GM18907 (cell line): Measurements from ENCODE around the gene PLEKHD1.
A peak's percentile ranks its signal among the peaks of the same experiment; 100 is the strongest.
"Not testable (repeated sequence)": the region's sequence is repeated elsewhere in the genome, so short reads cannot be mapped to it uniquely, and the experiment has no call there.

Experiments used
- ATAC-seq: cut with Tn5 transposase; IDR thresholded peaks from one replicate; pipeline ENCODE4 v1.9.1; 2021; ENCODE audit warnings: mild to moderate bottlenecking, moderate library complexity; ENCODE audit not compliant: unreplicated experiment

The PLEKHD1 gene

DNA sequence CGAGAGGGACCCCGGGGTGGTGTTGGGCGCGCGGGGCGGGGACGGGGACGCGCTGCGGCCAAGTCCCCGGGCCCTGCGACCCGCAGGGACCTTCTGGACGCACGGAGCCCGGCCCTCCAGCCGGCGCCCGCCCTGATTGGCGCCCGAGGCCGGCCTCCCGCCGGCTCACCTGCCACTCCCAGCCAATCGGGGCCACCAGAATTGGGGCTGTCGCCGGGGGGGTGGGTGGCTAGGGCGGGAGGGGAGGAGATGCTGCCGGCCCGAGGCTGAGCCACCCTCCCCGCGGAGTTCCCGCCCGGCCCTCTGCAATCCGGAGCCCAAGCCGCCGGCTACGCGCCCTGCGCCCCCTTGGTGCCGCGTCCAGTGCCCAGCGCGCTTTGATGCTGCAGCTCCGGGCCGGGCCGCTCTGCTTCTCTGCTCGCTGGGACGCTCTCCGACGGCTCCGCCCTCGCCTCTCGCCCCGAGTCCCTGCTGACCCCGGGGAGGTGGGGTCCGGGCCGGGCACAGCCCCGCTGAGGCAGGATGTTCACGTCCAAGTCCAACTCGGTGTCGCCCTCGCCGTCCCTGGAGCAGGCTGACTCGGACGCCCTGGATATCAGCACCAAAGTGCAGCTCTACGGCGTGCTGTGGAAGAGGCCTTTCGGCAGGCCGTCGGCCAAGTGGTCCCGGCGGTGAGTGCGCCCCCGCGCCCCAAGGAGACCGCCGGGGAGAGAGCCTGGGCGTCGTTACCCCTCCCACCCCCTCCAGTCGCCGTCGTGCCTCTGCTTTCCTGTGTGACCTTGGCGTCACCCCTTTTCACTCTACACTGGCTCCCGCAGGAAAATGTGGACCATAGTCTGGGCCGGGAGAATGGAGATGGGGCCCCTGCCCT, at the start of gene PLEKHD1:
Gene PLEKHD1 (plus strand): TSS at position 285 of the 871 bp plus-strand sequence. CDS start 238 bp downstream, at position 523.
- ATAC-seq = no peak

DNA sequence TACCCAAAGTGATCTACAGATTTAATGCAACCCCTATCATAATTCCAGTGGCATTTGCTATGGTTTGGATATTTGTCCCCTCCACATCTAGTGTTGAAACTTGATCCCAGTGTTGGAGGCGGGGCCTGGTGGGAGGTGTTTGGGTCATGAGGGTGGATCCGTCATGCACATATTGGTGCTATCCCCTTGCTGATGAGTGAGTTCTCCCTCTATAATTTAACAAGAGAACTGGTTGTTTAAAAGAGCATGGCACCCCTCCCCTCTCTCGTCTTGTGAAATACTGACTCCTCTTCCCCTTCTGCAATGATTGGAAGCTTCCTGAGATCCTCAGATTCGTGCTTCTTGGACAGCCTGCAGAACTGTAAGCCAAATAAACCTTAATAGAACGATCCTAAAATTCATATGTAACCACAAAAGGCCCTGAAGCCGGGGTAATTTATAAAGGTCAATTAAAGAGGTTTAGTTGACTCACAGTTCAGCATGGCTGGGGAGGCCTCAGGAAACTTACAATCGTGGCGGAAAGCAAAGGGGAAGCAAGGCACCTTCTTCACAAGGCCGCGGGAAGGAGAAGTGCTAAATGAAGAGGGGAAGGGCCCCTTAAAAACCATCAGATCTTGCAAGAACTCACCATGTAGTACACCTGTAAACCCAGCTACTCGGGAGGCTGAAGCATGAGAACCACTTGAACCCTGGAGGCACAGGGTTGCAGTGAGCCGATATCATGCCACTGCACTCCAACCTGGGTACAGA, 44.8 kb upstream of the PLEKHD1 start:
- no peak for ATAC-seq

DNA sequence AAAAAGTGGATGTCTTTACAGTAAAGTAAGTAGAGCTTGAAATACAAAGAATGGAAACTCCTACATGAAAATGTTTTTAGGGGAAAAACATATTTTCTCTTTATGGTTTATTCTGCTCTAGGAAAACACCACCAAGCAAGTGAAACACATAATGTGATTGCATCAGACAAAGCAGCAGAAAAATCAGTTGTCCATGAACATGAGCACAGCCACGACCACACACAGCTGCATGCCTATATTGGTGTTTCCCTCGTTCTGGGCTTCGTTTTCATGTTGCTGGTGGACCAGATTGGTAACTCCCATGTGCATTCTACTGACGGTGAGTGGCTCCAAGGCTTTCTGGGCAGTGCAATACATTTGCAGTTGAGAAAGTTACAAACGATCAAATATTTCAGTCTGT, 42.6 kb upstream of the PLEKHD1 start:
- ATAC-seq = peak; percentile 84

DNA sequence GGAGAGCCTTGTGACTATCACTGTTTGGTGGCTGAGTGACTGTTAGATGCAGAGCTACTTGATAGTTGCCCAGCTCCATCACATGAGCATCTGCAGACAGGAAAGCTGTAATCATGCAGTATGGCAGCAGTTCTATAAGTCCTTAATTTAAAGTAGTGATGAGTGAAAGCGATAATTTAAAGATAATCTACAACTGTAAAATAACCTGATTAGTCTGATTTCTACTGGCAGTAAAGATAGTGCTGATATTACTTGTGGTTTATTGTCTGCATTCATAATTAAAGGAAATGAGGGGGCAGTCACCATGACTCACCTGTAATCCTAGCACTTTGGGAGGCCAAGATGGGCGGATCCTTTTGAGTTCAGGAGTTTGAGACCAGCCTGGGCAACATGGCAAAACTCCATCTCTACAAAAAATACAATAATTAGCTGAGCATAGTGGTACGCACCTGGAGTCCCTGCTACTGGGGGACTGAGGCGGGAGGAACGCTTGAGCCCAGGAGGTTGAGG, 41.2 kb upstream of the PLEKHD1 start:
- ATAC-seq = no peak

DNA sequence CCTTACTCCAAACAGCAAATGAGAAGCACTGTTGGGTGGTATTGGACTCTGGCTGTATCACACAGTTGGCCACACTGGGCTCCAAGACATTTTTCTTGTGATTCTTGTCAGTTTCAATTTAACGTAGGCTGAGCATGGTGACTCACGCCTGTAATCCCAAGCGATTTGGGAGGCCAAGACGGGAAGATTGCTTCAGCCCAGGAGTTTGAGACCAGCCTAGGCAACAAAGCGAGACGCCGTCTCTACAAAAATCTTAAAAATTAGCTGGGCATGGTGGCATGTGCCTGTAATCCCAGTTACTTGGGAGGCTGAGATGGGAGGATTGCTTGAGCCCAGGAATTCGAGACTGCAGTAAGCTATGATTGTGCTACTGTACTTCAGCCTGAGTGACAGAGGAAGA, 35.3 kb upstream of the PLEKHD1 start:
- ATAC-seq = no peak

DNA sequence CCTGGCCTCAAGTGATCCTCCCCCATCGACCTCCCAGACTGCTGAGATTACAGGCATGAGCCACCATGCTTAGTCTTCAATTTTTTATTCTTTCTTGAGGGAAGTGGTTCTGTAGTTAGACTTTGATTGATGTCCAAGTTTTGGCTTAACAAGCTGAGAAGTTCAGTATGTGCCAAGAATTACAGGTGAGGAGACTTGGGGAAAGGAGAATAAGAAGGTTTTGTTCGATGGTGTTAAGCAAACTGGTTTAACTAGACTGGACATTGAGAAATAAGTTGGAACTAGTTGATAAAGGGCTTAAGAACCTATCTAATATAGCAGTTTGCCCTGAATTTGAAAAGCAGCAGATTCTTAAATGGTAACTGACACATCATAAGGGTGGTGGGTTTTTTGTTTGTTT, 32.6 kb upstream of the PLEKHD1 start:
- no peak for ATAC-seq

DNA sequence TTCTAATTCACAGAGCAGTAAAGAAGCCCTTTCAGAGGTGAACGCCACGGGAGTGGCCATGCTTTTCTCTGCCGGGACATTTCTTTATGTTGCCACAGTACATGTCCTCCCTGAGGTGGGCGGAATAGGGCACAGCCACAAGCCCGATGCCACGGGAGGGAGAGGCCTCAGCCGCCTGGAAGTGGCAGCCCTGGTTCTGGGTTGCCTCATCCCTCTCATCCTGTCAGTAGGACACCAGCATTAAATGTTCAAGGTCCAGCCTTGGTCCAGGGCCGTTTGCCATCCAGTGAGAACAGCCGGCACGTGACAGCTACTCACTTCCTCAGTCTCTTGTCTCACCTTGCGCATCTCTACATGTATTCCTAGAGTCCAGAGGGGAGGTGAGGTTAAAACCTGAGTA, 26.2 kb upstream of the PLEKHD1 start:
- no peak for ATAC-seq

DNA sequence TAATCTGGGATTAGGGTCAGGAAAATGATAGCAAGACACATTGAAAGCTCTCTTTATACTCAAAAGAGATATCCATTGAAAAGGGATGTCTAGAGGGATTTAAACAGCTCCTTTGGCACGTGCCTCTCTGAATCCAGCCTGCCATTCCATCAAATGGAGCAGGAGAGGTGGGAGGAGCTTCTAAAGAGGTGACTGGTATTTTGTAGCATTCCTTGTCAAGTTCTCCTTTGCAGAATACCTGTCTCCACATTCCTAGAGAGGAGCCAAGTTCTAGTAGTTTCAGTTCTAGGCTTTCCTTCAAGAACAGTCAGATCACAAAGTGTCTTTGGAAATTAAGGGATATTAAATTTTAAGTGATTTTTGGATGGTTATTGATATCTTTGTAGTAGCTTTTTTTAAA, 25.4 kb upstream of the PLEKHD1 start:
- ATAC-seq = no peak

DNA sequence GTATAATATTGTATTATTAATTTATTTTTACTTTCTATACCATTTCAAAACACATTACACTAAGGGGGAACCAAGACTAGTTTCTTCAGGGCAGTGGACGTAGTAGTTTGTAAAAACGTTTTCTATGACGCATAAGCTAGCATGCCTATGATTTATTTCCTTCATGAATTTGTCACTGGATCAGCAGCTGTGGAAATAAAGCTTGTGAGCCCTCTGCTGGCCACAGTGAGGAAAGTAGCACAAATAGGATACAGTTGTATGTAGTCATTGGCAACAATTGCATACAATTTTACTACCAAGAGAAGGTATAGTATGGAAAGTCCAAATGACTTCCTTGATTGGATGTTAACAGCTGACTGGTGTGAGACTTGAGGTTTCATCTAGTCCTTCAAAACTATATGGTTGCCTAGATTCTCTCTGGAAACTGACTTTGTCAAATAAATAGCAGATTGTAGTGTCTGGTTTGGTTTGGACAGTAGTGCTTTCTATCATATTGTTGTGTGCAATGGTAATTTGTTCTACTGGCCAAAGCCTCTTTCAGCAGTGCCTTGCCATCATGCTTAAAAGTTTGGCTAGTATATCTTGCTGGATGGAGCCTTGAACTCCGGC, 24.3 kb upstream of the PLEKHD1 start:
- peak; percentile 46 for ATAC-seq

DNA sequence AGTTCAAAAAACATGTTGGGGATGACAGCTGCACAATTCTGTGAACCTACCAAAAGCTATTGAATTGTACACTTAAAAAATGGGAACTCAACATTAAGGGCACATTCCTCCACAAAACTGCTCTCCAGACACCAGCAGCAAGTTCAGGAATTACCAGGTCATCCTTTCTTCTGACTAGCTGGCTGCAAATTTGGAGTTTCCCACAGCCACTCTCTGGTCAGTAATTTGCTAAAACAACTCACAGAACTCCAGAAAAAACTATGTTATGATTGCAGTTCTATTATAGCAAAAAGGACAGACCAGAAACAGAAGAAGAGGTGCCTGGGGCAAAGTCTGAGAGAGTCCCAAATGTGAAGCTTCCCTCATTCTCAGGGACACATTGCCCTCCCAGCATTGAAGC, 20.1 kb upstream of the PLEKHD1 start:
- ATAC-seq = no peak

DNA sequence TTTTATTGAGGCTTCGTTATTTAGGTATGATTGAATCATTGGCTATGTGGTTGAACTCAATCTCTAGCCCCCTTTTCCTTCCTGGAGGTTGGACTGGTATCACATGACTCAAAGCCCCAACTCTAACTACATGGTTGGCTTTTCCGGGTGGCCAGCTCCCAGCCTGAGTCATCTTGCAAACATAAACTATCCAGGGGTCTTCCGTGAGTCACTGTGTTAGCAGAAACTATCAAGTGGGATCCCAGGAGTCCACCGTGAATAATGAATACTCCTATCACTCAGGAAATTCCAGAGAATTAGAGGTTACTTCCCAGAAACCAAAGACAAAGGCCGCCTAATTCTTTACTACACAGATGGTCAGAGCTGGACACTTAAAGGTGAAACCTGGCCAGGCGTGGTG, 19.7 kb upstream of the PLEKHD1 start:
- ATAC-seq = no peak

DNA sequence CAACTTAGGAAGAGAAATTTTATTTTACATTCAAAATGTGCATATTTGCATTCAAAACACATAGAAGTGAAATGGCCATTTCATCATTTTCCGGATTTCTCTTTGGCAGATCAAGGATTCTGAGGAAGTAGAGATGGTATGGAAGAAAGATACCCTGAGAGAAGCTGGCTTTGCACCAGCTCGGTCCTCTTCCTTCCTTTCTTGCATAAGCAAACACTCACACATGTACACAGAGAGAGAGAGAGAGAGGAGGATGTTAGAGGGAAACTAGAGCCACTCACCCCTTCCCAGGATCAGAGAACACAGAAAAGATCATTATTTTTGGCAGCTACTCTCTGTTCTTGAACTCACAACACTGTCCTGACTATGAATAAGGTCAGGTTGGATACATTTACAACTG, 15.6 kb upstream of the PLEKHD1 start:
- ATAC-seq = no peak

DNA sequence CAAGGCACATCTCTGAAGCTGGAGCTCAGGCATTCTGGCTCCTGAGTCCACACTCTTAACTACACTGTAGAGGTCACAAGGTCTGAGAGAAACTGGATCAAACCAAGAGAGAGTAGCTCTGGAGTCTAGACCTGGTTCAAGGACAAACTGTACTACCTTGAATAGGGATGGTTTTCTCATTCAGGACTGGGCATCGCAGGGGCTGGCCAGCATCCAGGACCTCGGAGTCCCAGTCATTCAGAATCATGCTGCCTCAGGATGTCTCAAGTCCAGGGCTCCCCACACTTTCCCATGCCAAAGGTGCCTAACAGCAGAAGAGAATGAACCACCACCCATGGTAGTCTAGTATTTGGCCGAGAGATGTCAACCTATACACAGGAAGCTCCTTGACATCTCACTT, 13.1 kb upstream of the PLEKHD1 start:
- no peak for ATAC-seq

DNA sequence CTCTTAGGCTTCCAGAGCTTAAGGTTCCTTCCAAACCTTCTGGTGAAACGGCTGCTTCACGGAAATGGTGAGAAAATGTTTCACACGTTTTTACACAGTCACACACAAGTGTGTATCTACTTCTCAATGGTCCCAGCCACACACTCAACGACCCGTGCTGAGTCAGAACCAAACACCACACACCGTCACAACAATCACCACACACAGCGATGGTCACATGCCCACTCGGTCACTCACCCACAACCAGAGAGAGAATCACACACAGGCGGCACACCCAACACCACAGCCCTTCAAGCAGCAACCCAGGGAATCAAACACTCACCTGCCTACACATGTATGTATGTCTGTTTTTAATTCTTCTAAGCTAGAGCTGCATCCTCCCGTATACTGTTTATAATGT, 12.6 kb upstream of the PLEKHD1 start:
- no peak for ATAC-seq

DNA sequence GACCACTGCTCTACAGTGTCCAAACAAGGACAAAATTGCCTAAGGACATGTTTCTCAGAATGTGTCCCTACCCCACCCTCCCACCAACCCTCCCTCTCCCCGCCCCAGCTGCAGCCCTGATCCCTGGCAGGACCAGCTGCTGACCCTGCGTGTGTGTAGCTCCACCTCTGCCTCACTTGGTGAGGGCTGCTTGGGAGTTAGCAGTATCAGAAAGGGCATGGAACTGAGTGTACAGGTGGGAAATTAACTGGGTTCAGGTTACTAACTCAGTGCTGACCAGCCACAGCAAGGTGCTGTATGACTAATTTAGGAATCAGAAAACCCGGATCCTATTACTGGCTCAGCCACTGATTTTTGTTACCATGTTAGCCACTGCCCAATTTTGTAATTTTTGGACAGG, 11.3 kb upstream of the PLEKHD1 start:
- no peak for ATAC-seq

DNA sequence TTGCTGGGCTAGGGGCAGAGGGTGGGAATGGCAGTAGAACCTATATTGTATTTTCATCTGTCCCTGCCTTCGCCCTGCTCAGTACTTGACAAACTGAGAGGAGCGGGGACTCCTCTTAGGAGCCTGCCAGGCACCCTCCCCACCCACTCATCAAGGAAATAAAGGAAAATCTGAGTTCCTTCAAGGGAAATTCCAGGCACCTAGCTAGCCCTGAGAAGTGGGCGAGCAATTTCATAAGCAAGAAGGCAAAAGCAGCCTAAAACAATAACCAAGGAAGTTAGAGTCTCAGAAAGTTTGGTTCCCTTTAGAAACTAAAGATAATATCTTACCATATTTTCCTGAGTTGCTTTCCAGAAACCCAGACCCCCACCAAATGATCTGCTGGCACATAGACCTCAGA, 10.6 kb upstream of the PLEKHD1 start:
- ATAC-seq = no peak

DNA sequence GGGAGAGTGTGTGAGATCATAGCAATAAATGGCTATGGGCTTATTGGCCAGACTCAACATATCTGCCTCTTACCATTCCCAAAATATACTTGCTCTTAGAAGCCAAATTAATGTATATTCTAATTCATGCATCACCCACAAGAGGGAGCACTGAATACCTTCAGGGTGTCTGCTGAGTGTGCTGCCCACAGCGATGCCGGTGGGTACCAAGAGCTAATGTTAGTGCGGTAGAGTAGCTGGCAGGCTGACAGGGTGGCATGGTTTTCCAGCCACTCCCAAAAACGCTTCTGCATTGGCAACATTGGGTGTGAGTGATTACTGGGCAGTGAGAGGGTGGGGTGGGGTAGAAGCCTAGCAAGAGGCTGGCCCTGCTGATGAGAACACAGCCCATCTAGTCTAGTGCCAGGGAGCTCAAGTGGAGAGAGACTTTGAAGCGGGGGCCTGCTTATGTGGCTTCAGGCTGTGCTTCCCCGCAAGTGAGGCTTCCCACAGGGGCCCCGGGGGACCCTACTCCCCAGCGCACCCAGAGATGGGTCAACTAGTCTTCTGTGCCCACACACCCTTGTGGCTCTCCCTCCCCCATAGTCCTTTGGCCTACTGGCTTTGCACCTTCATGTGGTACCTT, 9.2 kb upstream of the PLEKHD1 start:
- ATAC-seq = no peak

DNA sequence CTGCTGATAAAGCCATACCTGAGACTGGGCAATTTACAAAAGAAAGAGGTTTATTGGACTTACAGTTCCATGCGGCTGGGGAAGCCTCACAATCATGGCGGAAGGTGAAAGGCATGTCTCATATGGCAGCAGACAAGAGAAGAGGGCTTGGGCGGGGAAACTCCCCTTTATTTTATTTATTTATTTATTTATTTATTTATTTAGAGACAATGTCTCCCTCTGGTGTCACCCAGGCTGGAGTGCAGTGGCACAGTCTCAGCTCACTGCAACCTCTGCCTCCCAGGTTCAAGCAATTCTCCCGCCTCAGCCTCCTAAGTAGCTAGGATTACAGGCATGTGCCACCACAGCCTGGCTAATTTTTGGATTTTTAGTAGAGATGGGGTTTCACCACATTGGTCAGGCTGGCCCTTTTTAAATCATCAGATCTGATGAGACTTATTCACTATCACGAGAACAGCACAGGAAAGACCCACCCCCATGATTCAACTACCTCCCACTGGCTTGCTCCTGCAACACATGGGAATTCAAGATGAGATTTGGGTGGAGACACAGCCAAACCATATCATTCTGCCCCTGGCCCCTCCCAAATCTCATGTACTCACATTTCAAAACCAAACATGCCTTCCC, 7.6 kb upstream of the PLEKHD1 start:
- not testable (repeated sequence) for ATAC-seq

DNA sequence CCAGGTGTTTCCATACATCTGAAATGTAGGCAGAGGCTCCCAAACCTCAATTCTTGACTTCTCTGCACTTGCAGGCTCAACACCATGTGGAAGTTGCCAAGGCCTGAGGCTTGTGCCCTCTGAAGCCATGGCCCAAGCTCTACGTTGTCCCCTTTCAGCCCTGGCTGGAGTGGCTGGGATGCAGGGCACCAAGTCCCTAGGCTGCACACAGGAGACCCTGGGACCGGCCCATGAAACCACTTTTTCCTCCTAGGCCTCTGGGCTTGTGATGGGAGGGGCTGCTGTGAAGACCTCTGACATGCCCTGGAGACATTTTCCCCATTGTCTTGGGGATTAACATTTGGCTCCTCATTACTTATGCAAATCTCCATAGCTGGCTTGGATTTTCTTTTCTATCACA, 6.5 kb upstream of the PLEKHD1 start:
- not testable (repeated sequence) for ATAC-seq

DNA sequence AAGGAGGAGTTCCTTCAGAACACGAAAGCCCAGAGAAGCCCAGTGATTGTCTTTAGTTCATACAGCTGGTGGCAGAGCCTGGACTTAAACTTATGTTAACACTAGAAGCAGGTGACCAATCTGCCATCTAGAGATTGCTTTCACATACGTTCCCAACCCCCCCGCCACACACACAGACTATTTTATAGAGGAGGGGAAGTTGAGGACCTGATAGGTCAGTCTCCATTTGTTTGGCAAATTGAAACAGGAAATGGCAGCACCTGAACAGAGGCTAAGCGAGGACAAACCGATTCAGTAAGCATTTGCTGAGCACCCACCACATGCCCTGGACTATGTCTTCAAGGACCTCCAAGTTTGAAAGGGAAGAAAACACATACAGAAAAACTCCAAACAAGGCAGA, 4.8 kb upstream of the PLEKHD1 start:
- ATAC-seq = no peak

DNA sequence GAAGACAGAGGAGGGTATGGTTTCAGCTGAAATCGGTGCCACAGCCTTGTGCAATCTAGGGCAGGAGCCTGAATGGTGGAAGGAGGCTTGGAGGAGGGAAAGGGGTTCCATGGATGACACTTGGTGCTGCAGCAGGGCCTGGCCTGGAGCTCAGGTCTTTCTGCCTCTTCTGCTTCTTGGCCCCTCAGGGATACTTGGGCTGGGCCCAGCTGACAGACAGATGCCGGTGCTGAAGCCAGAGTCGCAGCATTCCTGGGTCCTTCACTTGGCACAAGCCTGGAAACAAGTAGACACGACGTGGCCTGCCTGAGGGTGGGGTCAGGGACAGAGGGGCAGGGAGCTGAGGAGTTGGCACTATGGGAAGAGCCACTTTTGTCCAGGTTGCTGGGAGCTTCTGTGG, 4.4 kb upstream of the PLEKHD1 start:
- no peak for ATAC-seq
